K562 (cell line): ENCODE results near the gene PRELID1. TPM values are rescaled to one million over a fixed set of nuclear protein-coding genes. Genes with fewer than 3 reads are reported as not detected.

Source experiments
- ATAC-seq: fragments of 200-7000 bp; cut with Tn5 transposase; 3 replicates; pipeline ENCODE4 v1.9.1; 2020; ENCODE audit warnings: moderate library complexity
- BruUV-seq: library from RNA; stranded (reverse); fragments of 400-500 nt; replicated peaks from 2 replicates; lab custom pipeline; 2021; lab: Mats Ljungman, UMichigan
- CTCF ChIA-PET: fragments of 300-600 bp; formaldehyde crosslinking; extraction: SDS; loops from one replicate; lab custom pipeline; 2021; ENCODE audit warnings: low intra/inter-chr PET ratio; lab: Yijun Ruan, JAX
- POLR2A ChIA-PET: fragments of 300-600, 350-650 bp; sonication (Branson Sonifier 250); formaldehyde crosslinking; extraction: SDS; loops from one replicate; lab custom pipeline; 2021; ENCODE audit warnings: antibody characterized with exemption, inconsistent platforms; lab: Yijun Ruan, JAX
- DNase-seq, 4 experiments: peaks; one replicate each; pipeline versions ENCODE4 v3.0.0 to v3.0.0-alpha.2; 2011 to 2018; ENCODE audit warnings: low spot score in 3 of 4, mixed read lengths in 3 of 4; ENCODE audit errors: extremely low read depth in 1 of 4
- FAIRE-seq: peaks from 2 replicates; lab custom pipeline; 2011; peaks lifted over from hg19 to GRCh38; lab: Jason Lieb, UNC
- H2AFZ ChIP-seq: 2 replicates; pipeline ENCODE4 v1.6.0; 2011; ENCODE audit warnings: low read depth, low read length, control low read depth, inconsistent platforms
- H3K27ac ChIP-seq: fragments of 200-600 bp; 3 replicates; pipeline ENCODE4 v1.8.0; 2011; ENCODE audit warnings: low read depth, mild to moderate bottlenecking, control low read depth, inconsistent platforms, low read length, moderate library complexity, mixed read lengths; ENCODE audit errors: extremely low read depth
- H3K27me3 ChIP-seq, 2 experiments: fragments of 300-600 bp in 1 of 2; 2 replicates in 1 of 2; 3 replicates in 1 of 2; pipeline versions ENCODE4 v1.6.0 to v1.8.0; 2011; ENCODE audit warnings: inconsistent platforms in 2 of 2, low read length in 2 of 2, mild to moderate bottlenecking in 1 of 2, mixed read lengths in 1 of 2, moderate library complexity in 1 of 2; ENCODE audit not compliant: control insufficient read depth in 2 of 2, insufficient read depth in 2 of 2
- H3K36me3 ChIP-seq: fragments of 300-600 bp; 3 replicates; pipeline ENCODE4 v1.8.0; 2011; ENCODE audit warnings: mild to moderate bottlenecking, low read length, inconsistent platforms; ENCODE audit not compliant: control insufficient read depth, insufficient read depth
- H3K4me1 ChIP-seq, 2 experiments: fragments of 200-600 bp in 1 of 2; replicated peaks in 1 of 2; 2 replicates in 1 of 2; 3 replicates in 1 of 2; pipeline versions ENCODE4 v1.5.1 to v1.8.0; 2011; ENCODE audit warnings: inconsistent platforms in 2 of 2, low read length in 2 of 2, mild to moderate bottlenecking in 1 of 2, mixed read lengths in 1 of 2, moderate library complexity in 1 of 2; ENCODE audit not compliant: control insufficient read depth in 2 of 2, insufficient read depth in 2 of 2
- H3K4me2 ChIP-seq: 2 replicates; pipeline ENCODE4 v1.6.1; 2011; ENCODE audit warnings: low read length, control low read depth, inconsistent platforms, mixed read lengths; ENCODE audit not compliant: insufficient read depth
- H3K4me3 ChIP-seq: fragments of 200-600 bp; sonication (generic), shearing (Covaris generic); 2 replicates; pipeline ENCODE4 v1.5.1; 2016; ENCODE audit warnings: control low read depth, inconsistent platforms
- H3K79me2 ChIP-seq: fragments of 200-600 bp; 3 replicates; pipeline ENCODE4 v1.8.0; 2011; ENCODE audit warnings: low read length, inconsistent platforms; ENCODE audit not compliant: control insufficient read depth, insufficient read depth
- H3K9ac ChIP-seq, 2 experiments: 2 replicates each; pipeline versions ENCODE4 v1.6.0 to v1.6.1; 2011; ENCODE audit warnings: low read depth in 2 of 2, low read length in 2 of 2, control low read depth in 1 of 2, inconsistent platforms in 1 of 2, mild to moderate bottlenecking in 1 of 2, mixed read lengths in 1 of 2; ENCODE audit not compliant: insufficient read depth in 1 of 2
- H3K9me1 ChIP-seq: one replicate; pipeline ENCODE4 v1.6.0; 2011; ENCODE audit warnings: inconsistent platforms, mild to moderate bottlenecking, low read length, moderate library complexity; ENCODE audit not compliant: control insufficient read depth, insufficient read depth
- H3K9me3 ChIP-seq: replicated peaks from 2 replicates; pipeline ENCODE4 v1.5.1; 2011; ENCODE audit warnings: low read depth, low read length, inconsistent platforms; ENCODE audit not compliant: control insufficient read depth, insufficient read depth
- H4K20me1 ChIP-seq: replicated peaks from 2 replicates; pipeline ENCODE4 v1.6.1; 2011; ENCODE audit warnings: low read length, inconsistent platforms, mixed read lengths; ENCODE audit not compliant: control insufficient read depth, insufficient read depth
- CBX3 ChIP-seq, 2 experiments: IDR thresholded peaks; 1 replicate in 1 of 2; 2 replicates in 1 of 2; pipeline ENCODE4 v1.6.1; 2012; ENCODE audit warnings: inconsistent platforms in 2 of 2, low read length in 2 of 2, borderline replicate concordance in 1 of 2, control low read depth in 1 of 2
- HCFC1 ChIP-seq: IDR thresholded peaks from 2 replicates; pipeline ENCODE4 v1.6.1; 2012; ENCODE audit warnings: low read depth, low read length, improper control_type of control experiment
- HINFP ChIP-seq: fragments of 450-650 bp; conservative IDR thresholded peaks from 2 replicates; pipeline ENCODE4 v1.6.1; 2016; ENCODE audit warnings: missing genetic modification characterization, low read depth, mild to moderate bottlenecking, control low read depth, missing compliant biosample characterization
- HMBOX1 ChIP-seq: sonication (generic); IDR thresholded peaks from 2 replicates; pipeline ENCODE4 v1.6.1; 2016
- MEF2D ChIP-seq: conservative IDR thresholded peaks from 2 replicates; pipeline ENCODE4 v1.6.1; 2016; ENCODE audit warnings: low read depth, missing genetic modification characterization, missing compliant biosample characterization
- ZNF561 ChIP-seq: fragments of 450-650 bp; formaldehyde crosslinking; conservative IDR thresholded peaks from 2 replicates; pipeline ENCODE4 v1.4.0; 2020; ENCODE audit warnings: mild to moderate bottlenecking, moderate library complexity
- WGBS: fragments of 100-300 bp; shearing (Covaris generic); methylation state at CpG from one replicate; pipeline ENCODE4 v1.1.6; 2016; ENCODE audit warnings: low coverage, mixed read lengths; ENCODE audit not compliant: insufficient coverage; ENCODE audit errors: missing lambda C conversion rate; 5-methylcytosine and 5-hydroxymethylcytosine counted together
- in situ Hi-C: fragments of 300-500 bp; cut with MboI; formaldehyde crosslinking; loops from 4 replicates; pipeline ENCODE4 v1.15.0; 2018; ENCODE audit warnings: inconsistent platforms, mixed read lengths
- intact Hi-C: fragments of 100-400 bp; cut with micrococcal nuclease; formaldehyde crosslinking; loops from 2 replicates; pipeline ENCODE4 v1.14.2; 2022
- polyA plus RNA-seq, 8 experiments: library from polyadenylated mRNA; depleted of rRNA in 4 of 8; stranded (reverse) in 5 of 8; unstranded in 3 of 8; fragments of >200 nt; fragmentation: Nextera tagmentation in 2 of 8; fragmentation: Illumina TruSeq in 1 of 8; extraction: Ambion mirVana in 2 of 8; extraction: Trizol in 1 of 8; gene quantifications; 2 replicates each; pipeline versions ENCODE4 v1.2.1 to v1.2.3, GENCODE V29; 2011 to 2014; ENCODE audit warnings: inconsistent platforms in 1 of 8, missing spikeins in 1 of 8
- total RNA-seq, 7 experiments: library from RNA; depleted of rRNA in 6 of 7; stranded (reverse); fragments of >200 nt in 6 of 7; fragmentation: Illumina TruSeq in 2 of 7; extraction: Trizol in 2 of 7; gene quantifications; 2 replicates each; pipeline versions ENCODE4 v1.2.1 to v1.2.3, GENCODE V29; 2011 to 2021; ENCODE audit warnings: low replicate concordance in 1 of 7
- TF ChIP-seq, protein P1 (sequence below), 2 experiments: IDR thresholded peaks in 1 of 2; conservative IDR thresholded peaks in 1 of 2; 2 replicates each; pipeline ENCODE4 v1.6.1; 2016; ENCODE audit warnings: low read depth in 2 of 2, mild to moderate bottlenecking in 1 of 2, missing compliant biosample characterization in 1 of 2, missing genetic modification characterization in 1 of 2, moderate library complexity in 1 of 2

Gene PRELID1
- total and polyA plus RNA-seq, 9 of the 15 experiments (the other 6 are each of a cell fraction or from before 2014, with no cell fraction given): 40.1 to 484 (median 340) TPM

DNA sequence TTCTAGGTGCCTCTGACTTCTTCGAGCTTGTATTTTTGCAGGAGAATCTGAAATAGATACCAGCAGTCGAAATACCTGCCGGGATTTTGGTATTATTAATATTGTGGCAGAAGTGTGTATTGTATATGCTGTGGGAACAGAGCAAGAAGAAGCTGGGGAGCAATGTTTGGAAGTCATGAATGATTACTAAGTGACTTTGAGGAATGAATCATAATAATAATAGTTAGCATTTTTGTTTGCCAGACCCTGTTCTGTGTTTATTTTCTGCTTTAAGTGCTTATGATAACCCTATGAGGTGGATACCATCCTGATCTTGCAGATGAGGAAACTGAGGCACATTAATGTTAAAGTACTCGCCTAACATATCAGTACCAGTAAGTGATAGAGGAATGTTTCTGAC, 32.5 kb upstream of the PRELID1 start (continued):
- no peak for TF ChIP-seq HINFP (tag)
- TF ChIP-seq ZNF561 (CRISPR knock-in tag): no peak
- no peak for TF ChIP-seq HMBOX1

GRCh38 chr5:177275883-177276282, 27.7 kb upstream of the PRELID1 start:
- ChIA-PET CTCF (no interaction called here), POLR2A (no interaction called here)
- Histone ChIP-seq H3K27ac (no peak overlapping the region), H3K79me2 (no peaks in the 10 kb centered on the region), H3K9me3 (no peaks in the 10 kb centered on the region), H3K4me1 (no peaks in the 10 kb centered on the region), H3K9me1 (no peaks in the 10 kb centered on the region), H4K20me1 (no peaks in the 10 kb centered on the region), H3K9ac (no peak overlapping the region), H3K4me3 (no peak overlapping the region), H3K4me2 (no peak overlapping the region)
- intact Hi-C loops: no loop called here
- WGBS: 97% methylated on average over 6 of the region's 6 CpGs
- no peak for FAIRE-seq
- BruUV-seq: no TSS peak
- no peak for TF ChIP-seq CBX3 (IDR thresholded peaks at IDR 0.05; ENCODE audit: borderline replicate concordance in 1 of 2, low read length in 2 of 2)
- TF ChIP-seq HCFC1: no peak
- TF ChIP-seq MEF2D (tag): no peak
- TF ChIP-seq, protein P1, sequence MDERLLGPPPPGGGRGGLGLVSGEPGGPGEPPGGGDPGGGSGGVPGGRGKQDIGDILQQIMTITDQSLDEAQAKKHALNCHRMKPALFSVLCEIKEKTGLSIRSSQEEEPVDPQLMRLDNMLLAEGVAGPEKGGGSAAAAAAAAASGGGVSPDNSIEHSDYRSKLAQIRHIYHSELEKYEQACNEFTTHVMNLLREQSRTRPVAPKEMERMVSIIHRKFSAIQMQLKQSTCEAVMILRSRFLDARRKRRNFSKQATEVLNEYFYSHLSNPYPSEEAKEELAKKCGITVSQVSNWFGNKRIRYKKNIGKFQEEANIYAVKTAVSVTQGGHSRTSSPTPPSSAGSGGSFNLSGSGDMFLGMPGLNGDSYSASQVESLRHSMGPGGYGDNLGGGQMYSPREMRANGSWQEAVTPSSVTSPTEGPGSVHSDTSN (CRISPR knock-in tag; IDR thresholded peaks at IDR 0.05; ENCODE audit: low read depth): no peak
- TF ChIP-seq, protein P1 (tag; conservative IDR thresholded peaks at IDR 0.05; ENCODE audit: low read depth): no peak
- TF ChIP-seq, all 486 proteins: peak for 0
- in situ Hi-C loops: no loop called here
- ATAC-seq (no peak), DNase-seq (no peak)
- Histone ChIP-seq H3K36me3 (peaks cover 74% of the 10 kb centered on the region), H3K27me3 (no peaks in the 10 kb centered on the region), H2AFZ (no peak overlapping the region)
